Effector memory CD4-positive, alpha-beta T cell (primary cell): ENCODE results near the gene LVRN.

Experiments used
- DNase-seq, 3 donors: peaks; one replicate each; pipeline ENCODE4 v3.0.0-alpha.2; 2020
- H3K27ac ChIP-seq: 2 replicates; pipeline ENCODE4 v1.7.0; 2013; ENCODE audit warnings: mild to moderate bottlenecking, low read length, moderate library complexity; ENCODE audit not compliant: insufficient read depth, poor library complexity, severe bottlenecking
- H3K27me3 ChIP-seq: replicated peaks from 2 replicates; pipeline ENCODE4 v1.7.0; 2013; ENCODE audit warnings: mild to moderate bottlenecking, low read length; ENCODE audit not compliant: insufficient read depth, control insufficient read depth, poor library complexity, severe bottlenecking
- H3K36me3 ChIP-seq: 2 replicates; pipeline ENCODE4 v1.7.0; 2013; ENCODE audit warnings: mild to moderate bottlenecking, low read length, moderate library complexity; ENCODE audit not compliant: control insufficient read depth, insufficient read depth
- H3K4me1 ChIP-seq: 2 replicates; pipeline ENCODE4 v1.7.0; 2013; ENCODE audit warnings: low read length, mild to moderate bottlenecking; ENCODE audit not compliant: control insufficient read depth, insufficient read depth, poor library complexity, severe bottlenecking
- H3K4me3 ChIP-seq: 2 replicates; pipeline ENCODE4 v1.7.0; 2013; ENCODE audit warnings: low read length, low read depth, mild to moderate bottlenecking; ENCODE audit not compliant: insufficient read depth, poor library complexity, severe bottlenecking
- H3K9me3 ChIP-seq: 2 replicates; pipeline ENCODE4 v1.7.0; 2013; ENCODE audit warnings: mild to moderate bottlenecking, low read length, moderate library complexity; ENCODE audit not compliant: control insufficient read depth

Gene LVRN

GRCh38 chr5:115936031-115936430, 26.2 kb upstream of the LVRN start:
- Histone ChIP-seq H3K4me3 (no peak overlapping the region), H3K36me3 (no peaks in the 10 kb centered on the region), H3K9me3 (no peaks in the 10 kb centered on the region), H3K4me1 (no peaks in the 10 kb centered on the region), H3K27me3 (no peaks in the 10 kb centered on the region), H3K27ac (no peak overlapping the region)
- DNase-seq: no peak

- Histone ChIP-seq H3K36me3 (no peaks in the 10 kb centered on the region), H3K9me3 (no peaks in the 10 kb centered on the region), H3K27ac (no peak overlapping the region), H3K4me3 (no peak overlapping the region), H3K27me3 (no peaks in the 10 kb centered on the region), H3K4me1 (no peaks in the 10 kb centered on the region)
- DNase-seq: no peak
These were observed 23.2 kb upstream of the LVRN start for GRCh38 chr5:115939059-115939458.

GRCh38 chr5:115940080-115940810, 22.0 kb upstream of the LVRN start:
- Histone ChIP-seq H3K4me3 (no peak overlapping the region), H3K27ac (no peak overlapping the region), H3K4me1 (no peaks in the 10 kb centered on the region), H3K9me3 (no peaks in the 10 kb centered on the region), H3K36me3 (no peaks in the 10 kb centered on the region), H3K27me3 (no peaks in the 10 kb centered on the region)
- DNase-seq: no peak

GRCh38 chr5:115941051-115941675, 21.1 kb upstream of the LVRN start:
- H3K4me1 ChIP-seq: no peaks in the 10 kb centered on the region
- no peak overlapping the region for H3K4me3 ChIP-seq
- no peaks in the 10 kb centered on the region for H3K27me3 ChIP-seq
- H3K9me3 ChIP-seq: no peaks in the 10 kb centered on the region
- H3K36me3 ChIP-seq: no peaks in the 10 kb centered on the region
- DNase-seq: no peak
- H3K27ac ChIP-seq: no peak overlapping the region

- Histone ChIP-seq H3K9me3 (no peaks in the 10 kb centered on the region), H3K4me1 (no peaks in the 10 kb centered on the region), H3K36me3 (no peaks in the 10 kb centered on the region), H3K4me3 (no peak overlapping the region), H3K27me3 (no peaks in the 10 kb centered on the region), H3K27ac (no peak overlapping the region)
- no peak for DNase-seq
These were observed 17.8 kb upstream of the LVRN start for GRCh38 chr5:115944501-115944900.

GRCh38 chr5:115946655-115947054, 15.6 kb upstream of the LVRN start:
- no peaks in the 10 kb centered on the region for H3K9me3 ChIP-seq
- H3K27ac ChIP-seq: no peak overlapping the region
- no peaks in the 10 kb centered on the region for H3K4me1 ChIP-seq
- DNase-seq: no peak
- no peaks in the 10 kb centered on the region for H3K27me3 ChIP-seq
- no peak overlapping the region for H3K4me3 ChIP-seq
- no peaks in the 10 kb centered on the region for H3K36me3 ChIP-seq

GRCh38 chr5:115947260-115947659, 15.0 kb upstream of the LVRN start:
- no peaks in the 10 kb centered on the region for H3K4me1 ChIP-seq
- no peaks in the 10 kb centered on the region for H3K27me3 ChIP-seq
- no peak overlapping the region for H3K4me3 ChIP-seq
- no peak overlapping the region for H3K27ac ChIP-seq
- H3K9me3 ChIP-seq: no peaks in the 10 kb centered on the region
- H3K36me3 ChIP-seq: no peaks in the 10 kb centered on the region
- DNase-seq: no peak

GRCh38 chr5:115948091-115948534, 14.2 kb upstream of the LVRN start:
- no peaks in the 10 kb centered on the region for H3K27me3 ChIP-seq
- H3K4me1 ChIP-seq: no peaks in the 10 kb centered on the region
- H3K36me3 ChIP-seq: no peaks in the 10 kb centered on the region
- DNase-seq: no peak
- no peaks in the 10 kb centered on the region for H3K9me3 ChIP-seq
- H3K4me3 ChIP-seq: no peak overlapping the region
- no peak overlapping the region for H3K27ac ChIP-seq

GRCh38 chr5:115949096-115949495, 13.2 kb upstream of the LVRN start:
- DNase-seq: no peak
- H3K9me3 ChIP-seq: no peaks in the 10 kb centered on the region
- H3K4me3 ChIP-seq: no peak overlapping the region

GRCh38 chr5:115952588-115952987, 9.7 kb upstream of the LVRN start:
- Histone ChIP-seq H3K9me3 (no peaks in the 10 kb centered on the region), H3K27me3 (no peaks in the 10 kb centered on the region), H3K4me3 (no peak overlapping the region), H3K27ac (no peak overlapping the region), H3K4me1 (no peaks in the 10 kb centered on the region), H3K36me3 (no peaks in the 10 kb centered on the region)
- DNase-seq: no peak

More at GRCh38 chr5:115949096-115949495, 13.2 kb upstream of the LVRN start:
- Histone ChIP-seq H3K27me3 (no peaks in the 10 kb centered on the region), H3K4me1 (no peaks in the 10 kb centered on the region), H3K27ac (no peak overlapping the region), H3K36me3 (no peaks in the 10 kb centered on the region)
